ENCODE measurements around the gene TDRD10.

DNA sequence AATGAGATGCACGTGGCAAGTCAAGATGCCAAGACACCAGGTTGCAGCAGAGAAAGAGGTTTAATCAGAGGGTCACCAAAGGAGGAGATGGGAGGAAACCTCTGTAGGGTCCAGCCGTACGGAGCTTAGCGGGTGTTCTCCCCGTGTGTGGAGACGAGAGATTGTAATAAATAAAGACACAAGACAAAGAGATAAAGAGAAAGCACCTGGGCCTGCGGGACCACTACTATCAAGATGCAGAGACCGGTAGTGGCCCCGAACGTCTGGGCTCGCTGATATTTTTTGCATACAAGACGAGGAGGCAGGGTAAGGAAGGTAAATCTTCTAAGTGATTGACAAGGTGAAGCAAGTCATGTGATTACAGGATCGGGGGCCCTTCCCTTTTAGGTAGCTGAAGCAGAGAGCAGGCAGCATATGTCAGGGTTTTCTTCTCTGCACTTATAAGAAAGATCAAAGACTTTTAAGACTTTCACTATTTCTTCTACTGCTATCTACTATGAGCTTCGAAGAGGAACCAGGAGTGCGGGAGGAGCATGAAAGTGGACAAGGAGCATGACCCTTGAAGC, 41.2 kb upstream of the TDRD10 start:
- TF ChIP-seq EZH2 (IDR thresholded peaks at IDR 0.05; ENCODE audit: insufficient read depth, poor library complexity, severe bottlenecking) (no peak), EZH2phosphoT487 (IDR thresholded peaks at IDR 0.05; ENCODE audit: insufficient read depth, low read depth) (no peak)

Measured in GM23248 (cell line).